NT2/D1 (cell line): ENCODE results near the gene PEX26.
"Not testable (repeated sequence)": the region's sequence is repeated elsewhere in the genome, so short reads cannot be mapped to it uniquely, and the experiment has no call there.

ENCODE experiments used
- SUZ12 ChIP-seq: IDR thresholded peaks from 2 replicates; pipeline ENCODE4 v1.6.1; 2011; ENCODE audit not compliant: insufficient read length, insufficient read depth; ENCODE audit errors: extremely low read depth
- YY1 ChIP-seq: IDR thresholded peaks from 2 replicates; pipeline ENCODE4 v1.6.1; 2011; ENCODE audit not compliant: insufficient read length, insufficient read depth
- ZNF274 ChIP-seq: IDR thresholded peaks from 2 replicates; pipeline ENCODE4 v1.6.1; 2011; ENCODE audit warnings: mild to moderate bottlenecking, low read depth, low read length

DNA sequence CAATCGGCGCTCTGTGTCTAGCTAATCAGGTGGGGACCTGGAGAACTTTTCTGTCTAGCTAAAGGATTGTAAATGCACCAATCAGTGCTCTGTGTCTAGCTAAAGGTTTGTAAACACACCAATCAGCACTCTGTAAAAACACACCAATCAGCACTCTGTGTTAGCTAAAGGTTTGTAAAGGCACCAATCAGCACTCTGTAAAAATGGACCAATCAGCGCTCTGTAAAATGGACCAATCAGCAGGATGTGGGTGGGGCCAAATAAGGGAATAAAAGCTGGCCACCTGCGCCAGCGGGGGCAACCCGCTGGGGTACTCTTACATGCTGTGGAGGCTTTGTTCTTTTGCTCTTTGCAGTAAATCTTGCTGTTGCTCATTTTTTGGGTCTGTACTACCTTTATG is 63.2 kb downstream of the PEX26 start:
- not testable (repeated sequence) for TF ChIP-seq ZNF274, SUZ12, YY1
